ENCODE data around the gene CABP5. TPM values are rescaled to one million over a fixed set of nuclear protein-coding genes. Genes with fewer than 3 reads are reported as not detected.
A peak's percentile ranks its signal among the peaks of the same experiment; 100 is the strongest.
"Not testable (repeated sequence)": the region's sequence is repeated elsewhere in the genome, so short reads cannot be mapped to it uniquely, and the experiment has no call there.

Gene CABP5
- polyA plus RNA-seq (2013, experiment 1 of 2) = not detected
- not detected for polyA plus RNA-seq (2013, experiment 2 of 2)

DNA sequence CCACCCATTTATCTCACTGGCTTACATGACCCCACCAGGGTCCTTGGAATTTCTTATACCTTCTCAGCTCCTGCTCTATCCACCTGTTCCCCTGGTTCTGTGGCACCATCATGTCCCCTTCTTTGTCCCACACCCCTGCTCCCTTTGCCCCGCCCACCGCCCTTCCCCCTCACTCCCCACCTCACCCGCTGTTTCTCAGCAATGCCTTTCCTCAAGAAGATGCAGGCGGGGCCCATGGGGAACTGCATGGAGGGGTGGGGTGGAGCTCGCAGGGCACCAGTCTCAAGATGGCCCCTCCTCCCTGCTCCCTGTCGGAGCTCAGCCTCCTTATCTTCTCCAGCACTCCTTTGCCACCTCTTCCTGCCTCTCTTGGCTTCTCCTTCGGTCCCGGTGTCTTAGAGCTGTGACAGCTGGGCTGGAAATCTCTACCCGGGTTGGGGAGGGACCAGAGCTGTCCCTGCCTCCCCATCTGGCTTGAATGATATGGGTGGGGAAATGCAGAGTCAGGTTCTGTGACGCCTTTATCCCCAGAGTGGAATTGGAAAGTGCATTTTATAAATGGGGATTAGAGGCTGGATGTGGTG is at the start of gene CABP5:
Gene CABP5, minus strand, starts transcription at position 405 of the 584 bp plus-strand sequence. Its CDS starts 157 bp downstream, at position 248.
- Histone ChIP-seq H3K14ac (ENCODE audit: low read length in 2 of 2) (no peak within 1 kb of the TSS), H2BK120ac (ENCODE audit: low read depth, low read length) (no peak within 1 kb of the TSS), H2BK12ac (ENCODE audit: low read length in 2 of 2) (no peak within 1 kb of the TSS), H3K4me2 (ENCODE audit: low read length, poor library complexity, severe bottlenecking) (no peak within 1 kb of the TSS), H4K8ac (ENCODE audit: low read length) (no peak within 1 kb of the TSS), H3K18ac (ENCODE audit: low read depth in 1 of 2, low read length in 2 of 2) (no peak within 1 kb of the TSS), H3K27me3 (ENCODE audit: control insufficient read depth in 1 of 2, insufficient read depth in 1 of 2, low read length in 2 of 2) (peaks cover 0 to 30% of the 10 kb centered on the region in 2 experiments), H3K36me3 (ENCODE audit: control insufficient read depth in 1 of 2, insufficient read depth in 2 of 2, low read depth in 1 of 2, low read length in 2 of 2) (no peaks in the 10 kb centered on the region), H3K23ac (ENCODE audit: low read length in 2 of 2) (no peak within 1 kb of the TSS), H2AK5ac (ENCODE audit: low read length, severe bottlenecking) (no peak within 1 kb of the TSS), H3K27ac (ENCODE audit: low read length, poor library complexity, severe bottlenecking) (no peak within 1 kb of the TSS), H2BK15ac (ENCODE audit: low read depth, poor library complexity, severe bottlenecking) (peak within 1 kb of the TSS; percentile 12), H3K4me3 (ENCODE audit: insufficient read depth in 1 of 2, low read depth in 1 of 2, low read length in 2 of 2) (no peak within 1 kb of the TSS), H4K91ac (ENCODE audit: low read length) (no peak within 1 kb of the TSS), H2AFZ (ENCODE audit: low read depth, low read length) (no peak within 1 kb of the TSS), H3K4ac (ENCODE audit: low read depth in 1 of 2, low read length in 2 of 2) (no peak within 1 kb of the TSS), H3K4me1 (ENCODE audit: control insufficient read depth, insufficient read depth, low read depth, low read length) (no peaks in the 10 kb centered on the region), H3K9me3 (ENCODE audit: control insufficient read depth, low read length) (peaks cover 14% of the 10 kb centered on the region), H3K9ac (ENCODE audit: low read length) (no peak within 1 kb of the TSS), H3K79me1 (replicated peaks; ENCODE audit: low read length, poor library complexity, severe bottlenecking) (no peaks in the 10 kb centered on the region), H2BK5ac (ENCODE audit: low read depth, low read length, poor library complexity, severe bottlenecking) (no peak within 1 kb of the TSS)
- WGBS = 80% methylated on average over 7 of the region's 10 CpGs
- no peak for DNase-seq

DNA sequence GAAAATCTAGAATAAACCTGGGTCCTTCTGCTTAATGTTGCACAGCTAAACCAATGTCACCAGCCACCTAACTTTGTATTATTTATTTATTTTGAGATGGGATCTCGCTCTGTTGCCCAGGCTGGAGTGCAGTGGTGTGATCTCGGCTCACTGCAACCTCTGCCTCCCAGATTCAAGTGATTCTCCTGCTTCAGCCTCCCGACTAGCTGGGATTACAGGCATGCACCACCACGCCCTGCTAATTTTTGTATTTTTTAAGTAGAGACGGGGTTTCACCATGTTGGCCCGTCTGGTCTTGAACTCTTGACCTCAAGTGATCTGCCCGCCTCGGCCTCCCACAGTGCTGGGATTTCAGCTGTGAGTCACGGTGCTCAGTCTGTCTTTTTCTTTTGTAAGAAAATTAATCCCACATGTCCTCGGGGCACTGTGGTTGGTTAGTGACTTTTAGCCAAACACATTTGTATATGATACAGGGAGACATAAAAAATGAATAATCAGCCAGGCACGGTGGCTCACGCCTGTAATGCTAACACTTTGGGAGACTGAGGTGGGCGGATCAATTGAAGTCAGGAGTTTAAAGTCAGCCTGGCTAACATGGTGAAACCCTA is 47.3 kb upstream of the CABP5 start:
- H2BK120ac ChIP-seq (ENCODE audit: low read depth, low read length); H3K18ac ChIP-seq (ENCODE audit: low read depth in 1 of 2, low read length in 2 of 2); H3K27ac ChIP-seq (ENCODE audit: low read length, poor library complexity, severe bottlenecking); H2AK5ac ChIP-seq (ENCODE audit: low read length, severe bottlenecking); H3K4me3 ChIP-seq (ENCODE audit: insufficient read depth in 1 of 2, low read depth in 1 of 2, low read length in 2 of 2); H2BK12ac ChIP-seq (ENCODE audit: low read length in 2 of 2); H2AFZ ChIP-seq (ENCODE audit: low read depth, low read length); H4K8ac ChIP-seq (ENCODE audit: low read length); H3K36me3 ChIP-seq (ENCODE audit: control insufficient read depth in 1 of 2, insufficient read depth in 2 of 2, low read depth in 1 of 2, low read length in 2 of 2); H3K23ac ChIP-seq (ENCODE audit: low read length in 2 of 2); H3K79me1 ChIP-seq (replicated peaks; ENCODE audit: low read length, poor library complexity, severe bottlenecking); H3K4ac ChIP-seq (ENCODE audit: low read depth in 1 of 2, low read length in 2 of 2); H3K4me2 ChIP-seq (ENCODE audit: low read length, poor library complexity, severe bottlenecking); H3K14ac ChIP-seq (ENCODE audit: low read length in 2 of 2); H2BK5ac ChIP-seq (ENCODE audit: low read depth, low read length, poor library complexity, severe bottlenecking); H3K4me1 ChIP-seq (ENCODE audit: control insufficient read depth, insufficient read depth, low read depth, low read length); H4K91ac ChIP-seq (ENCODE audit: low read length); H2BK15ac ChIP-seq (ENCODE audit: low read depth, poor library complexity, severe bottlenecking); H3K9ac ChIP-seq (ENCODE audit: low read length): not testable (repeated sequence)
- WGBS = 74% methylated on average over 9 of the region's 13 CpGs
- Histone ChIP-seq H3K27me3 (ENCODE audit: control insufficient read depth in 1 of 2, insufficient read depth in 1 of 2, low read length in 2 of 2) (peaks cover 29 to 79% of the 10 kb centered on the region in 2 experiments), H3K9me3 (ENCODE audit: control insufficient read depth, low read length) (peaks cover 38% of the 10 kb centered on the region)
- DNase-seq = peak; percentile 4

DNA sequence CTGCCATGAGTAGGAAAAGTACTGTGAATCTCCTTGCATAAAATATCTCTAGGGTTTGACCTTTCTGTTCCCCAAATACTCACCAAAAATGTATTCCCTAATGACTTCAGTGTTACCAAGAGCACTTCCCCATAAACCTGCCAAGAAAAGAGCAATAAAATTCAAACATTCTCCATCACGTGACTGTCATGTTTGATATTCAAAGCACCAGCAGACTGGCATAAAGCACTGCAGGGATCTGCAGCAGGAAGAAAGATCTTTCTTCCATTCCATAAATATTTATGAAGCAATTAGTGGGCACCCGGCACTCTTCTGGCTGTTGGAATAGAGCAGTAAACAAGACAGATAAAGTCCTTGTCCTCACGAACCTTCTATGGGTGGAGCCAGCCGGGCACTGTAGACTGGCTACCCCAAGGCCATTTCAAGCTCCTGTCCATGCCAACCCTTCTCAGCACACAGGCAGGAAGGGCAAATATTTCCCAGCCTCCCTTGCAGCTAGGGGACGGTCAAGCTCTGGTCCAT is 46.5 kb upstream of the CABP5 start:
- Histone ChIP-seq H3K79me1 (replicated peaks; ENCODE audit: low read length, poor library complexity, severe bottlenecking) (no peaks in the 10 kb centered on the region), H2BK15ac (ENCODE audit: low read depth, poor library complexity, severe bottlenecking) (no peak overlapping the region), H3K4me3 (ENCODE audit: insufficient read depth in 1 of 2, low read depth in 1 of 2, low read length in 2 of 2) (no peak overlapping the region), H2BK5ac (ENCODE audit: low read depth, low read length, poor library complexity, severe bottlenecking) (no peak overlapping the region), H3K36me3 (ENCODE audit: control insufficient read depth in 1 of 2, insufficient read depth in 2 of 2, low read depth in 1 of 2, low read length in 2 of 2) (no peaks in the 10 kb centered on the region), H3K9ac (ENCODE audit: low read length) (no peak overlapping the region), H4K91ac (ENCODE audit: low read length) (no peak overlapping the region), H3K4ac (ENCODE audit: low read depth in 1 of 2, low read length in 2 of 2) (no peak overlapping the region), H3K14ac (ENCODE audit: low read length in 2 of 2) (no peak overlapping the region), H3K4me1 (ENCODE audit: control insufficient read depth, insufficient read depth, low read depth, low read length) (no peaks in the 10 kb centered on the region), H2BK120ac (ENCODE audit: low read depth, low read length) (no peak overlapping the region), H3K9me3 (ENCODE audit: control insufficient read depth, low read length) (peaks cover 45% of the 10 kb centered on the region), H3K4me2 (ENCODE audit: low read length, poor library complexity, severe bottlenecking) (no peak overlapping the region), H3K18ac (ENCODE audit: low read depth in 1 of 2, low read length in 2 of 2) (no peak overlapping the region), H3K27ac (ENCODE audit: low read length, poor library complexity, severe bottlenecking) (no peak overlapping the region), H4K8ac (ENCODE audit: low read length) (no peak overlapping the region), H2BK12ac (ENCODE audit: low read length in 2 of 2) (no peak overlapping the region), H3K23ac (ENCODE audit: low read length in 2 of 2) (no peak overlapping the region), H3K27me3 (ENCODE audit: control insufficient read depth in 1 of 2, insufficient read depth in 1 of 2, low read length in 2 of 2) (peaks cover 27 to 79% of the 10 kb centered on the region in 2 experiments), H2AK5ac (ENCODE audit: low read length, severe bottlenecking) (no peak overlapping the region), H2AFZ (ENCODE audit: low read depth, low read length) (no peak overlapping the region)
- WGBS = 74% methylated on average over 5 of the region's 5 CpGs
- no peak for DNase-seq

DNA sequence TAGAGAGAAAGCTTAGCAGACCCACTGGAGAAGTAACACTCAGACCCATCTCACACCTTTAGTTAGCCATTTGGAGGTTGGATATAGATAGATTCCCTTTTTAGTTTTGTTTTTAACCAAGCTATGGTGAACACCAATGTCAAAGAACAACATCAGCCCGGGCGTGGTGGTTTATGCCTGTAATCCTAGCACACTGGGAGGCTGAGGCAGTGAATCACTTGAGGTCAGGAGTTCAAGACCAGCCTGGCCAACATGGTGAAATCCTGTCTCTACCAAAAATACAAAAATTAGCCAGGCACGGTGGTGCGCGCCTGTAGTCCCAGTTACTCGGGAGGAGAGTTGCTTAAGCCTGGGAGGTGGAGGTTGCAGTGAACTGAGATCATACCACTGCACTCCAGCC is 45.1 kb upstream of the CABP5 start:
- not testable (repeated sequence) for DNase-seq; H2AK5ac ChIP-seq (ENCODE audit: low read length, severe bottlenecking); H2BK15ac ChIP-seq (ENCODE audit: low read depth, poor library complexity, severe bottlenecking); H2BK12ac ChIP-seq (ENCODE audit: low read length in 2 of 2); H3K18ac ChIP-seq (ENCODE audit: low read depth in 1 of 2, low read length in 2 of 2); H3K4me1 ChIP-seq (ENCODE audit: control insufficient read depth, insufficient read depth, low read depth, low read length); H2BK120ac ChIP-seq (ENCODE audit: low read depth, low read length); H3K4me3 ChIP-seq (ENCODE audit: insufficient read depth in 1 of 2, low read depth in 1 of 2, low read length in 2 of 2); H3K4me2 ChIP-seq (ENCODE audit: low read length, poor library complexity, severe bottlenecking); H4K91ac ChIP-seq (ENCODE audit: low read length); H3K14ac ChIP-seq (ENCODE audit: low read length in 2 of 2); H3K4ac ChIP-seq (ENCODE audit: low read depth in 1 of 2, low read length in 2 of 2); H4K8ac ChIP-seq (ENCODE audit: low read length); H3K9ac ChIP-seq (ENCODE audit: low read length); H2AFZ ChIP-seq (ENCODE audit: low read depth, low read length); H3K27ac ChIP-seq (ENCODE audit: low read length, poor library complexity, severe bottlenecking); H3K23ac ChIP-seq (ENCODE audit: low read length in 2 of 2); H3K36me3 ChIP-seq (ENCODE audit: control insufficient read depth in 1 of 2, insufficient read depth in 2 of 2, low read depth in 1 of 2, low read length in 2 of 2); H3K79me1 ChIP-seq (replicated peaks; ENCODE audit: low read length, poor library complexity, severe bottlenecking); H2BK5ac ChIP-seq (ENCODE audit: low read depth, low read length, poor library complexity, severe bottlenecking)
- H3K27me3 ChIP-seq (ENCODE audit: control insufficient read depth in 1 of 2, insufficient read depth in 1 of 2, low read length in 2 of 2) = peaks cover 29 to 79% of the 10 kb centered on the region in 2 experiments
- peaks cover 39% of the 10 kb centered on the region for H3K9me3 ChIP-seq (ENCODE audit: control insufficient read depth, low read length)
- WGBS = 96% methylated on average over 3 of the region's 6 CpGs

Measured in mesenchymal stem cell (in vitro differentiated cells and primary cell).